GM12878 (cell line): ENCODE results near the gene ATP10A. TPM values are rescaled to one million over a fixed set of nuclear protein-coding genes. Genes with fewer than 3 reads are reported as not detected.

Experiments used
- ATAC-seq: fragments of 200-7000 bp; cut with Tn5 transposase; 3 replicates; pipeline ENCODE4 v1.9.1; 2020; ENCODE audit warnings: mild to moderate bottlenecking, moderate library complexity
- BruUV-seq: library from RNA; stranded (reverse); fragments of 400-500 nt; replicated peaks from 2 replicates; lab custom pipeline; 2021; lab: Mats Ljungman, UMichigan
- CTCF ChIA-PET: fragments of 300-600 bp; sonication (Branson Sonifier 250); formaldehyde crosslinking; extraction: SDS; loops from one replicate; lab custom pipeline; 2021; ENCODE audit warnings: inconsistent platforms; lab: Yijun Ruan, JAX
- POLR2A ChIA-PET: fragments of 350-600 bp; formaldehyde crosslinking; extraction: SDS; loops from one replicate; lab custom pipeline; 2021; ENCODE audit warnings: inconsistent platforms; lab: Charles Lee
- RAD21 ChIA-PET: fragments of 300-600 bp; sonication (Branson Sonifier 250); formaldehyde crosslinking; loops from one replicate; lab custom pipeline; 2023; ENCODE audit warnings: antibody characterized with exemption; ENCODE audit not compliant: unreplicated experiment; lab: Charles Lee
- SMC1A ChIA-PET: fragments of 300-600 bp; sonication (Branson Sonifier 250); formaldehyde crosslinking; loops from one replicate; lab custom pipeline; 2023; ENCODE audit not compliant: unreplicated experiment, uncharacterized antibody; lab: Charles Lee
- DNase-seq: peaks from one replicate; pipeline ENCODE4 v3.0.0-alpha.2; 2011; ENCODE audit warnings: low read depth, low spot score
- FAIRE-seq: peaks from 3 replicates; lab custom pipeline; 2011; peaks lifted over from hg19 to GRCh38; lab: Jason Lieb, UNC
- H2AFZ ChIP-seq: 2 replicates; pipeline ENCODE4 v1.6.0; 2011; ENCODE audit warnings: low read depth, low read length, control low read depth; ENCODE audit not compliant: control insufficient read depth
- H3K27ac ChIP-seq: 2 replicates; pipeline ENCODE4 v1.5.1; 2011; ENCODE audit warnings: control low read depth; ENCODE audit not compliant: control insufficient read depth, insufficient read depth
- H3K27me3 ChIP-seq, 2 experiments: replicated peaks in 1 of 2; 2 replicates each; pipeline versions ENCODE4 v1.6.0 to v1.6.1; 2011; ENCODE audit warnings: low read length in 1 of 2; ENCODE audit not compliant: control insufficient read depth in 2 of 2, insufficient read depth in 2 of 2
- H3K36me3 ChIP-seq, 2 experiments: 2 replicates each; pipeline ENCODE4 v1.5.1; 2011; ENCODE audit warnings: low read length in 1 of 2; ENCODE audit not compliant: control insufficient read depth in 2 of 2, insufficient read depth in 2 of 2
- H3K4me1 ChIP-seq: 2 replicates; pipeline ENCODE4 v1.6.1; 2011; ENCODE audit warnings: mild to moderate bottlenecking, low read length, moderate library complexity, mixed read lengths; ENCODE audit not compliant: control insufficient read depth, insufficient read depth
- H3K4me2 ChIP-seq: 2 replicates; pipeline ENCODE4 v1.6.0; 2011; ENCODE audit warnings: control low read depth; ENCODE audit not compliant: control insufficient read depth, insufficient read depth
- H3K4me3 ChIP-seq: fragments of 200-600 bp; sonication (generic); 2 replicates; pipeline ENCODE4 v1.5.1; 2016
- H3K79me2 ChIP-seq: 2 replicates; pipeline ENCODE4 v1.6.0; 2011; ENCODE audit warnings: low read length; ENCODE audit not compliant: control insufficient read depth, insufficient read depth
- H3K9ac ChIP-seq: 2 replicates; pipeline ENCODE4 v1.8.0; 2011; ENCODE audit warnings: low read length, control low read depth, mixed read lengths; ENCODE audit not compliant: control insufficient read depth, insufficient read depth
- H3K9me3 ChIP-seq: replicated peaks from 3 replicates; pipeline ENCODE4 v1.5.1; 2011; ENCODE audit warnings: mild to moderate bottlenecking, low read length; ENCODE audit not compliant: control insufficient read depth, insufficient read depth
- H4K20me1 ChIP-seq: 2 replicates; pipeline ENCODE4 v1.6.0; 2011; ENCODE audit not compliant: control insufficient read depth, insufficient read depth
- CREM ChIP-seq: IDR thresholded peaks from 2 replicates; pipeline ENCODE4 v1.6.1; 2014; ENCODE audit warnings: antibody characterized with exemption, low read depth
- CTCF ChIP-seq, 3 experiments: IDR thresholded peaks in 2 of 3; conservative IDR thresholded peaks in 1 of 3; 2 replicates each; pipeline ENCODE4 v1.5.1; 2011; ENCODE audit warnings: low read depth in 3 of 3, low read length in 3 of 3, mild to moderate bottlenecking in 3 of 3, control low read depth in 2 of 3, moderate library complexity in 2 of 3, inconsistent platforms in 1 of 3, mixed read lengths in 1 of 3; ENCODE audit not compliant: control insufficient read depth in 2 of 3, insufficient read depth in 1 of 3; ENCODE audit errors: extremely low read depth in 1 of 3
- EGR1 ChIP-seq, 2 experiments: IDR thresholded peaks; 1 replicate in 1 of 2; 2 replicates in 1 of 2; pipeline ENCODE4 v1.6.1; 2011 to 2012; ENCODE audit warnings: low read depth in 2 of 2, low read length in 2 of 2, borderline replicate concordance in 1 of 2, mild to moderate bottlenecking in 1 of 2, moderate library complexity in 1 of 2
- ELK1 ChIP-seq: IDR thresholded peaks from 2 replicates; pipeline ENCODE4 v1.6.1; 2012; ENCODE audit warnings: low read depth, low read length, improper control_type of control experiment
- EP300 ChIP-seq, 2 experiments: fragments of 150-350 bp in 1 of 2; IDR thresholded peaks; 2 replicates each; pipeline ENCODE4 v1.6.1; 2011 to 2012; ENCODE audit warnings: low read depth in 2 of 2, low read length in 2 of 2, borderline replicate concordance in 1 of 2, improper control_type of control experiment in 1 of 2, inconsistent platforms in 1 of 2; ENCODE audit not compliant: control insufficient read depth in 1 of 2
- FOS ChIP-seq: IDR thresholded peaks from 3 replicates; pipeline ENCODE4 v1.6.1; 2011; ENCODE audit warnings: borderline replicate concordance; ENCODE audit not compliant: insufficient read length; ENCODE audit errors: extremely low read depth
- FOXK2 ChIP-seq: fragments of 450-650 bp; IDR thresholded peaks from 2 replicates; pipeline ENCODE4 v1.6.1; 2017; ENCODE audit warnings: mild to moderate bottlenecking, moderate library complexity
- HDGF ChIP-seq: fragments of 450-650 bp; IDR thresholded peaks from 2 replicates; pipeline ENCODE4 v1.6.1; 2016; ENCODE audit warnings: antibody characterized with exemption
- JUNB ChIP-seq: IDR thresholded peaks from 2 replicates; pipeline ENCODE4 v1.6.1; 2016; ENCODE audit warnings: antibody characterized with exemption, mild to moderate bottlenecking
- JUND ChIP-seq: IDR thresholded peaks from 2 replicates; pipeline ENCODE4 v1.6.1; 2012; ENCODE audit warnings: low read depth, mild to moderate bottlenecking, low read length, improper control_type of control experiment, moderate library complexity
- MTA3 ChIP-seq: IDR thresholded peaks from 2 replicates; pipeline ENCODE4 v1.6.1; 2012; ENCODE audit warnings: low read length, inconsistent platforms, borderline replicate concordance
- PML ChIP-seq: IDR thresholded peaks from 2 replicates; pipeline ENCODE4 v1.6.1; 2012; ENCODE audit warnings: low read length, inconsistent platforms
- RAD51 ChIP-seq: fragments of 450-650 bp; IDR thresholded peaks from 2 replicates; pipeline ENCODE4 v1.6.1; 2016; ENCODE audit warnings: moderate library complexity, mild to moderate bottlenecking, inconsistent platforms
- ZBTB40 ChIP-seq: fragments of 450-650 bp; IDR thresholded peaks from 2 replicates; pipeline ENCODE4 v1.6.1; 2016; ENCODE audit warnings: mild to moderate bottlenecking, moderate library complexity, borderline replicate concordance
- ZNF217 ChIP-seq: fragments of 450-650 bp; IDR thresholded peaks from 2 replicates; pipeline ENCODE4 v1.6.1; 2017; ENCODE audit warnings: antibody characterized with exemption, mild to moderate bottlenecking
- ZNF622 ChIP-seq: fragments of 450-650 bp; IDR thresholded peaks from 2 replicates; pipeline ENCODE4 v1.6.1; 2017; ENCODE audit warnings: mild to moderate bottlenecking, inconsistent platforms
- WGBS: methylation state at CpG from one replicate; pipeline ENCODE4 v1.1.6; 2016; ENCODE audit warnings: low lambda C conversion rate; ENCODE audit not compliant: insufficient replicate concordance, insufficient coverage; ENCODE audit errors: missing lambda C conversion rate; 5-methylcytosine and 5-hydroxymethylcytosine counted together
- in situ Hi-C: fragments of 300-500 bp; cut with MboI; formaldehyde crosslinking; loops from 9 replicates; pipeline ENCODE4 v1.14.3; 2018; ENCODE audit warnings: mixed read lengths
- intact Hi-C: fragments of 100-400 bp; cut with micrococcal nuclease; formaldehyde crosslinking; loops from one replicate; pipeline ENCODE4 v1.14.2; 2022; ENCODE audit not compliant: unreplicated experiment
- polyA plus RNA-seq, 11 experiments: library from polyadenylated mRNA; depleted of rRNA in 4 of 11; unstranded in 6 of 11; stranded (reverse) in 5 of 11; fragments of >200 nt; fragmentation: Nextera tagmentation in 4 of 11; fragmentation: Illumina TruSeq in 1 of 11; extraction: Ambion mirVana in 4 of 11; extraction: Trizol in 1 of 11; gene quantifications; 1 replicate in 1 of 11; 2 replicates in 10 of 11; pipeline versions ENCODE4 v1.2.1 to v1.2.3, GENCODE V29; 2011 to 2016; ENCODE audit warnings: inconsistent platforms in 2 of 11, missing spikeins in 2 of 11, low read depth in 1 of 11
- total RNA-seq, 4 experiments: library from RNA; depleted of rRNA in 3 of 4; stranded (reverse); fragments of >200 nt in 3 of 4; fragmentation: Illumina TruSeq in 1 of 4; extraction: Trizol in 1 of 4; gene quantifications; 2 replicates each; pipeline versions ENCODE4 v1.2.1 to v1.2.3, GENCODE V29; 2013 to 2021

Gene ATP10A
- total and polyA plus RNA-seq, 10 of the 15 experiments (the other 5 are each of a cell fraction or from before 2014, with no cell fraction given), result 0.04 to 1.5 (median 0.31) TPM; not detected in 2

- TF ChIP-seq FOXK2 (no peak), ELK1 (no peak), ZNF622 (no peak)
Measured at GRCh38 chr15:25870938-25871337, 7.8 kb upstream of the ATP10A start (continued).

- no peak overlapping the region for H2AFZ ChIP-seq
- no peak for TF ChIP-seq RAD51
- no peak for TF ChIP-seq EP300 (IDR thresholded peaks at IDR 0.05; ENCODE audit: borderline replicate concordance in 1 of 2, control insufficient read depth in 1 of 2, low read depth in 2 of 2, low read length in 2 of 2)
- no peak for TF ChIP-seq JUND
- TF ChIP-seq ZBTB40, result no peak
- TF ChIP-seq PML, result no peak
- no peak for TF ChIP-seq CREM
- TF ChIP-seq HDGF, result no peak
- no peak for TF ChIP-seq MTA3
- no peak for TF ChIP-seq FOS
- no peak for TF ChIP-seq ZNF217
- no peak for TF ChIP-seq CTCF (IDR thresholded peaks at IDR 0.05 in 2 of 3, conservative IDR thresholded peaks at IDR 0.05 in 1 of 3; ENCODE audit: control insufficient read depth in 2 of 3, extremely low read depth in 1 of 3, insufficient read depth in 1 of 3, low read depth in 3 of 3, low read length in 3 of 3)
- no peak for TF ChIP-seq EGR1 (IDR thresholded peaks at IDR 0.05; ENCODE audit: borderline replicate concordance in 1 of 2, low read depth in 2 of 2, low read length in 2 of 2)
- no peak for TF ChIP-seq JUNB
- 36% methylated on average over 8 of the region's 8 CpGs for WGBS
- no peak for DNase-seq
- in situ Hi-C loops (loop anchor here (10.0 kb wide), 1 partner anchor 175 kb away; no protein-coding TSS in a partner anchor), intact Hi-C loops (no loop called here)
- H3K4me2 ChIP-seq, result no peak overlapping the region
- CTCF ChIA-PET, result no interaction called here
- no peaks in the 10 kb centered on the region for H3K79me2 ChIP-seq
- H4K20me1 ChIP-seq, result no peaks in the 10 kb centered on the region
- no TSS peak for BruUV-seq
- no peaks in the 10 kb centered on the region for H3K36me3 ChIP-seq
- no peaks in the 10 kb centered on the region for H3K27me3 ChIP-seq
- no peak for ATAC-seq
- H3K4me1 ChIP-seq, result no peaks in the 10 kb centered on the region
- no peak overlapping the region for H3K4me3 ChIP-seq
- H3K9ac ChIP-seq, result no peak overlapping the region
- H3K9me3 ChIP-seq, result no peaks in the 10 kb centered on the region; the same call in 2 of the 3 replicates
- RAD21 ChIA-PET, result no interaction called here
- SMC1A ChIA-PET, result no interaction called here
- POLR2A ChIA-PET, result no interaction called here
- H3K27ac ChIP-seq, result no peak overlapping the region
- no peak for FAIRE-seq
Measured at GRCh38 chr15:25869701-25870100, 6.6 kb upstream of the ATP10A start.
